AG09319 (cell line): ENCODE data around the gene APP.
"Not testable (repeated sequence)": the region's sequence is repeated elsewhere in the genome, so short reads cannot be mapped to it uniquely, and the experiment has no call there.

Source experiments
- DNase-seq: peaks from one replicate; pipeline ENCODE4 v3.0.0-alpha.2; 2010; ENCODE audit warnings: low read depth; ENCODE audit errors: extremely low read depth
- CTCF ChIP-seq: IDR thresholded peaks from 2 replicates; pipeline ENCODE4 v1.5.1; 2011; ENCODE audit warnings: low read depth, mild to moderate bottlenecking, inconsistent platforms, low read length, moderate library complexity

APP gene

GRCh38 chr21:26020081-26020480 is 150.5 kb downstream of the APP start:
- TF ChIP-seq CTCF, result no peak

DNA sequence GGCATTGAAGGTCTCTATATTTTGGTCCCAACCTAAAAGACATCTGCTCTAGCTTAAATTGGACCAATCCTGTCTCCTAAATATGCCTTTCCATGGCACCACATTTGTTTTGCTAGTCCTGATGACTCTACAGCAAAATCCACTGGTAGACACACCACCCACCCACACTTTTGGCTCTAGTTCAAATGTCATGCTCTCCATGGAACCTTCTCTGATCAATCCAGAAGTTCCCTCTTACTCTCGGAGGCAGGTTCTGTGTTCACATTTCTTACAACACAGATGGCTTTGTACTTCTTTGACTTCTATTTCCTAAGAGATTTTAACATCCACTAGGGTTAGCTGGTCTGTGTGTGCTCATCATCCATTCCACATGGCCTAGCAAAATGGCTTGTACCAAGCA is 151.3 kb downstream of the APP start:
- no peak for DNase-seq
- TF ChIP-seq CTCF, result no peak

More at GRCh38 chr21:26020081-26020480, 150.5 kb downstream of the APP start:
- no peak for DNase-seq

DNA sequence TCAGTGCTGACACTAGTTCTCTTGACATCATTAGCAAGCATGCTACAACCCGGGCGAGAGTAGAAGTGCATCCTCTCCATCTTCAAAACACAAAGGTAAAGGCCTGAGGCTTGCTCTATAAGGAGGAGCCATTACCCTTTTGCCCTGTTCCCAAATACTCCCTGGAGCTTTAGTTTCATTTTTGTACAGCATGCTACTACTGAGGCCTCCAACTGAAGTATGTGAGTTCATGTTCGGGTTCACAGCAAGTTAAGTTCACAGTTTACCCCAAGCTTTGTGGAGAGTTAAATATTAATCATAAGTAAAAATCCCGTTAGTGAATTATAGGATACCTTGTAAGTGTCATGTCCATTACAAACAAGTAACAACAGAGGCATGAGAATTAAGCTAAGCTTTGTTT is 156.6 kb downstream of the APP start:
- DNase-seq, result no peak
- no peak for TF ChIP-seq CTCF

- DNase-seq, result not testable (repeated sequence)
Observed at GRCh38 chr21:26012482-26012881, 158.1 kb downstream of the APP start.

DNA sequence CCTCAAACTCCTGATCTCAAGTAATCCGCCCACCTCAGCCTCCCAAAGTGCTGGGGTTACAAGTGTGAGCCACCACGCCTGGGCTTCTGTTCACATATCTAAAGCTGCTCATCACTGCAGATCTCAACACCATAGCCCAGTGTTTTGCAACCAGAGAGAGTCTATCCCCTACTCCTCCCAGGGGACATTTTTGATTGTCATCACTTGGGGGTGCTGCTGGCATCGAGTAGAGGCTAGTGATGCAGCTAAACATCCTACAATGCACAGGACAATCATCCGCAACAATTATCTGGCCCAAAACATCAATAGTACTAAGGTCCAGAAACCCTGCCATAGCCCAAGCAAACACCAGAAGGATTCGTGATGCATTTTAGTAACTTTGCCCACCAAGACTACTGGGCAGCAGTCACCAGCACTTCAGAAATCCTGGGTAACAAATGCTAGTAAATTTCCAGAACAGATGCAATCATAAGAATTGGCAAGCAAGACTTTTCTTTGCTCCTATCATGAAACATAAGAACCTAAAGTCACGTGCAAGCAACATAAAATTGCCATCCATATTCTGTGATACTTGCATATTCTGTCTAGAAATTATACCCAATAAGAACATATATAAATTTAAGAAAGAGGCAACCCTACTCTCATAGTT is 159.2 kb downstream of the APP start:
- DNase-seq, result no peak
- no peak for TF ChIP-seq CTCF

GRCh38 chr21:26007951-26008498 is 162.5 kb downstream of the APP start:
- peak; percentile 38 for DNase-seq
- TF ChIP-seq CTCF, result no peak

- no peak for DNase-seq
- no peak for TF ChIP-seq CTCF
Observed at GRCh38 chr21:26005464-26005863, 165.1 kb downstream of the APP start.

- no peak for TF ChIP-seq CTCF
- no peak for DNase-seq
Observed at GRCh38 chr21:26003404-26003803, 167.2 kb downstream of the APP start.
